SK-N-SH treated with all-trans-retinoic acid at 6 μM for 48 hours (cell line): ENCODE measurements around the gene BICC1.
A peak's percentile ranks its signal among the peaks of the same experiment; 100 is the strongest.

Experiments
- ATAC-seq: fragments of 200-7000 bp; cut with Tn5 transposase; 3 replicates; pipeline ENCODE4 v1.9.1; 2020; ENCODE audit warnings: mild to moderate bottlenecking, moderate library complexity
- ARNTL ChIP-seq: fragments of 450-650 bp; formaldehyde crosslinking; IDR thresholded peaks from 2 replicates; pipeline ENCODE4 v1.5.0; 2020; ENCODE audit warnings: low read depth, mild to moderate bottlenecking, moderate library complexity, borderline replicate concordance
- BACH2 ChIP-seq: fragments of 250-450 bp; sonication (Bioruptor Pico); IDR thresholded peaks from 2 replicates; pipeline ENCODE4 v1.9.0; 2021; ENCODE audit warnings: mild to moderate bottlenecking, borderline replicate concordance
- CSDC2 ChIP-seq: fragments of 250-450 bp; sonication (Bioruptor Pico); IDR thresholded peaks from 2 replicates; pipeline ENCODE4 v1.5.0; 2020; ENCODE audit warnings: mild to moderate bottlenecking, moderate library complexity
- ESRRG ChIP-seq: fragments of 250-450 bp; sonication (Bioruptor Pico); IDR thresholded peaks from 2 replicates; pipeline ENCODE4 v1.6.1; 2021; ENCODE audit warnings: mild to moderate bottlenecking
- GLIS3 ChIP-seq: fragments of 250-450 bp; sonication (Bioruptor Pico); IDR thresholded peaks from 2 replicates; pipeline ENCODE4 v1.5.0; 2020; ENCODE audit warnings: mild to moderate bottlenecking, moderate library complexity
- OSR1 ChIP-seq: fragments of 250-450 bp; sonication (Bioruptor Pico); IDR thresholded peaks from 2 replicates; pipeline ENCODE4 v1.8.0; 2022; ENCODE audit warnings: moderate library complexity, mild to moderate bottlenecking, inconsistent platforms
- POU6F1 ChIP-seq: fragments of 250-450 bp; sonication (Bioruptor Pico); IDR thresholded peaks from 2 replicates; pipeline ENCODE4 v1.8.0; 2021; ENCODE audit warnings: low read depth, mild to moderate bottlenecking, moderate library complexity, borderline replicate concordance
- PPARA ChIP-seq: fragments of 250-450 bp; sonication (Bioruptor Pico); IDR thresholded peaks from 2 replicates; pipeline ENCODE4 v1.5.0; 2020; ENCODE audit warnings: mild to moderate bottlenecking, borderline replicate concordance
- RARB ChIP-seq: fragments of 250-450 bp; sonication (Bioruptor Pico); IDR thresholded peaks from 2 replicates; pipeline ENCODE4 v1.8.0; 2021; ENCODE audit warnings: mild to moderate bottlenecking, moderate library complexity
- TCF4 ChIP-seq: fragments of 250-450 bp; sonication (Bioruptor Pico); IDR thresholded peaks from 2 replicates; pipeline ENCODE4 v1.8.0; 2021; ENCODE audit warnings: mild to moderate bottlenecking, moderate library complexity, borderline replicate concordance
- TOX ChIP-seq: fragments of 250-450 bp; sonication (Bioruptor Pico); IDR thresholded peaks from 2 replicates; pipeline ENCODE4 v1.8.0; 2021; ENCODE audit warnings: mild to moderate bottlenecking, moderate library complexity, borderline replicate concordance
- TSHZ2 ChIP-seq: fragments of 250-450 bp; sonication (Bioruptor Pico); IDR thresholded peaks from 2 replicates; pipeline ENCODE4 v1.5.0; 2020; ENCODE audit warnings: mild to moderate bottlenecking, moderate library complexity
- ZC3H10 ChIP-seq: fragments of 250-450 bp; sonication (Bioruptor Pico); IDR thresholded peaks from 2 replicates; pipeline ENCODE4 v1.5.1; 2021; ENCODE audit warnings: mild to moderate bottlenecking, moderate library complexity
- ZFP30 ChIP-seq: fragments of 450-650 bp; formaldehyde crosslinking; IDR thresholded peaks from 2 replicates; pipeline ENCODE4 v1.5.0; 2022; ENCODE audit warnings: mild to moderate bottlenecking, moderate library complexity
- ZNF565 ChIP-seq: fragments of 450-650 bp; formaldehyde crosslinking; conservative IDR thresholded peaks from 2 replicates; pipeline ENCODE4 v1.5.0; 2020; ENCODE audit warnings: low read depth, mild to moderate bottlenecking, moderate library complexity
- ZNF70 ChIP-seq: fragments of 450-650 bp; formaldehyde crosslinking; IDR thresholded peaks from 2 replicates; pipeline ENCODE4 v1.5.0; 2020; ENCODE audit warnings: mild to moderate bottlenecking, moderate library complexity
- ZNF8 ChIP-seq: fragments of 450-650 bp; formaldehyde crosslinking; IDR thresholded peaks from 2 replicates; pipeline ENCODE4 v1.5.0; 2020; ENCODE audit warnings: mild to moderate bottlenecking, moderate library complexity
- TF ChIP-seq, protein P1 (sequence below): fragments of 250-450 bp; sonication (Bioruptor Pico); IDR thresholded peaks from 2 replicates; pipeline ENCODE4 v1.8.0; 2020; ENCODE audit warnings: mild to moderate bottlenecking, moderate library complexity, borderline replicate concordance
- TF ChIP-seq, protein P2 (sequence below): fragments of 250-450 bp; sonication (Bioruptor Pico); IDR thresholded peaks from 2 replicates; pipeline ENCODE4 v1.5.1; 2021; ENCODE audit warnings: mild to moderate bottlenecking, moderate library complexity

The BICC1 gene

GRCh38 chr10:58465629-58466028, 47.0 kb upstream of the BICC1 start:
- TF ChIP-seq TSHZ2 (CRISPR knock-in tag) = no peak
- no peak for TF ChIP-seq TOX (CRISPR knock-in tag)
- no peak for TF ChIP-seq OSR1 (CRISPR knock-in tag)
- TF ChIP-seq, all 23 proteins: peak for 0
- no peak for ATAC-seq

GRCh38 chr10:58467931-58468635, 44.6 kb upstream of the BICC1 start:
- ATAC-seq = no peak
- TF ChIP-seq ZFP30 (CRISPR knock-in tag) = no peak
- TF ChIP-seq ZNF70 (CRISPR knock-in tag) = no peak
- TF ChIP-seq TCF4 (CRISPR knock-in tag) = no peak

DNA sequence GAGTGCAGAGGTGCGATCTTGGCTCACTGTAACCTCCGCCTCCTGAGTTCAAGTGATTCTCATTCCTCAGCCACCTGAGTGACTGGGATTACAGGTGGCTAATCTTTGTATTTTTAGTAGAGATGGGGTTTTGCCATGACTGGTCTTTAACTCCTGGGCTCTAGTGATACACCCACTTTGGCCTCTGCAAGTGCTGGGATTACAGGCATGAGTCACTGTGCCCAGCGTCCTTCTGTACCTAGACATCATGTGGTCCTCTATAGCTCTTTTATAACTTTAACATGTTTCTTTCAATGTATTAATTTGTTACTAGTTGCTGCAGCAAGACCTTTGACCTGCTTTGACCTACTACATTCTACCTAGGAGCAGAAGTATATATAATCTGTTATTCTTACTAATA, 38.7 kb upstream of the BICC1 start:
- no peak for ATAC-seq
- TF ChIP-seq GLIS3 (CRISPR knock-in tag) (no peak), ARNTL (CRISPR knock-in tag) (no peak), ZC3H10 (CRISPR knock-in tag) (no peak), POU6F1 (no peak), TOX (CRISPR knock-in tag) (no peak), BACH2 (CRISPR knock-in tag) (no peak), CSDC2 (no peak), OSR1 (CRISPR knock-in tag) (no peak), ZNF8 (CRISPR knock-in tag) (no peak), ZFP30 (CRISPR knock-in tag) (no peak), ZNF565 (CRISPR knock-in tag) (no peak), ESRRG (no peak), RARB (no peak)
- TF ChIP-seq, protein P1, sequence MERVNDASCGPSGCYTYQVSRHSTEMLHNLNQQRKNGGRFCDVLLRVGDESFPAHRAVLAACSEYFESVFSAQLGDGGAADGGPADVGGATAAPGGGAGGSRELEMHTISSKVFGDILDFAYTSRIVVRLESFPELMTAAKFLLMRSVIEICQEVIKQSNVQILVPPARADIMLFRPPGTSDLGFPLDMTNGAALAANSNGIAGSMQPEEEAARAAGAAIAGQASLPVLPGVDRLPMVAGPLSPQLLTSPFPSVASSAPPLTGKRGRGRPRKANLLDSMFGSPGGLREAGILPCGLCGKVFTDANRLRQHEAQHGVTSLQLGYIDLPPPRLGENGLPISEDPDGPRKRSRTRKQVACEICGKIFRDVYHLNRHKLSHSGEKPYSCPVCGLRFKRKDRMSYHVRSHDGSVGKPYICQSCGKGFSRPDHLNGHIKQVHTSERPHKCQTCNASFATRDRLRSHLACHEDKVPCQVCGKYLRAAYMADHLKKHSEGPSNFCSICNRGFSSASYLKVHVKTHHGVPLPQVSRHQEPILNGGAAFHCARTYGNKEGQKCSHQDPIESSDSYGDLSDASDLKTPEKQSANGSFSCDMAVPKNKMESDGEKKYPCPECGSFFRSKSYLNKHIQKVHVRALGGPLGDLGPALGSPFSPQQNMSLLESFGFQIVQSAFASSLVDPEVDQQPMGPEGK = no peak
- TF ChIP-seq, protein P2, sequence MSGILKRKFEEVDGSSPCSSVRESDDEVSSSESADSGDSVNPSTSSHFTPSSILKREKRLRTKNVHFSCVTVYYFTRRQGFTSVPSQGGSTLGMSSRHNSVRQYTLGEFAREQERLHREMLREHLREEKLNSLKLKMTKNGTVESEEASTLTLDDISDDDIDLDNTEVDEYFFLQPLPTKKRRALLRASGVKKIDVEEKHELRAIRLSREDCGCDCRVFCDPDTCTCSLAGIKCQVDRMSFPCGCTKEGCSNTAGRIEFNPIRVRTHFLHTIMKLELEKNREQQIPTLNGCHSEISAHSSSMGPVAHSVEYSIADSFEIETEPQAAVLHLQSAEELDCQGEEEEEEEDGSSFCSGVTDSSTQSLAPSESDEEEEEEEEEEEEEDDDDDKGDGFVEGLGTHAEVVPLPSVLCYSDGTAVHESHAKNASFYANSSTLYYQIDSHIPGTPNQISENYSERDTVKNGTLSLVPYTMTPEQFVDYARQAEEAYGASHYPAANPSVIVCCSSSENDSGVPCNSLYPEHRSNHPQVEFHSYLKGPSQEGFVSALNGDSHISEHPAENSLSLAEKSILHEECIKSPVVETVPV (CRISPR knock-in tag) = no peak

- peak; percentile 62 for ATAC-seq
Observed at GRCh38 chr10:58475322-58476277, 37.1 kb upstream of the BICC1 start.

More at GRCh38 chr10:58475322-58476277, 37.1 kb upstream of the BICC1 start:
- TF ChIP-seq PPARA = no peak
- TF ChIP-seq ZFP30 (CRISPR knock-in tag) = no peak
- TF ChIP-seq ZC3H10 (CRISPR knock-in tag) = no peak
- TF ChIP-seq, protein P2 (CRISPR knock-in tag) = no peak
